Measurements from ENCODE around the gene PCGF6.

DNA sequence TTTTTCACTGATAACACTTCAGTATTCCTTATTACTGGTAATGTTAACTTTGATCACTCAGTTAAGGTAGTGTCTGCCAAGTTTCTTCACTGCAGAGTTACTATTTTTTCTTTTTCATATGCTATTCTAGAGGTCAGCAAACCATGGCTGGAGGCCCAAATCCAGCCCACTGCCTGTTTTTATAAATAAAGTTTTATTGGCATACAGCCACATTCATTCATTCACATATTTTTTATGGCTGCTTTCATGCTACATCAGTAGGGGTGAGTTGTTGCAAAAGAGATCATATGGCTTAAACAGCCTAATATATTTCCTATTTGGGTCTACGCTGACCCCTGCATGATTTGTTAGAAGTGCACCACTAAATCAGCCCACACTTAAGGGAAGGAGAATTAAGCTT, 94.3 kb downstream of the PCGF6 start:
- TF ChIP-seq, protein P1, sequence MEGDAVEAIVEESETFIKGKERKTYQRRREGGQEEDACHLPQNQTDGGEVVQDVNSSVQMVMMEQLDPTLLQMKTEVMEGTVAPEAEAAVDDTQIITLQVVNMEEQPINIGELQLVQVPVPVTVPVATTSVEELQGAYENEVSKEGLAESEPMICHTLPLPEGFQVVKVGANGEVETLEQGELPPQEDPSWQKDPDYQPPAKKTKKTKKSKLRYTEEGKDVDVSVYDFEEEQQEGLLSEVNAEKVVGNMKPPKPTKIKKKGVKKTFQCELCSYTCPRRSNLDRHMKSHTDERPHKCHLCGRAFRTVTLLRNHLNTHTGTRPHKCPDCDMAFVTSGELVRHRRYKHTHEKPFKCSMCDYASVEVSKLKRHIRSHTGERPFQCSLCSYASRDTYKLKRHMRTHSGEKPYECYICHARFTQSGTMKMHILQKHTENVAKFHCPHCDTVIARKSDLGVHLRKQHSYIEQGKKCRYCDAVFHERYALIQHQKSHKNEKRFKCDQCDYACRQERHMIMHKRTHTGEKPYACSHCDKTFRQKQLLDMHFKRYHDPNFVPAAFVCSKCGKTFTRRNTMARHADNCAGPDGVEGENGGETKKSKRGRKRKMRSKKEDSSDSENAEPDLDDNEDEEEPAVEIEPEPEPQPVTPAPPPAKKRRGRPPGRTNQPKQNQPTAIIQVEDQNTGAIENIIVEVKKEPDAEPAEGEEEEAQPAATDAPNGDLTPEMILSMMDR (IDR thresholded peaks at IDR 0.05; ENCODE audit: low read length): no peak
- no peak for TF ChIP-seq EZH2 (IDR thresholded peaks at IDR 0.05; ENCODE audit: borderline replicate concordance, low read length)
